GM19328 (cell line): ENCODE data around the gene AGXT2.

ENCODE experiments used
- ATAC-seq: cut with Tn5 transposase; IDR thresholded peaks from one replicate; pipeline ENCODE4 v1.9.1; 2021; ENCODE audit warnings: mild to moderate bottlenecking, moderate library complexity; ENCODE audit not compliant: unreplicated experiment

Gene AGXT2

GRCh38 chr5:35016174-35017051, 31.3 kb downstream of the AGXT2 start:
- no peak for ATAC-seq

- no peak for ATAC-seq
Measured at GRCh38 chr5:35015063-35015462, 32.7 kb downstream of the AGXT2 start.

- no peak for ATAC-seq
Measured at GRCh38 chr5:35012796-35013195, 35.0 kb downstream of the AGXT2 start.

GRCh38 chr5:35012365-35012764, 35.4 kb downstream of the AGXT2 start:
- ATAC-seq: no peak

- no peak for ATAC-seq
Measured at GRCh38 chr5:35010676-35011075, 37.1 kb downstream of the AGXT2 start.

- no peak for ATAC-seq
Measured at GRCh38 chr5:35009657-35010056, 38.1 kb downstream of the AGXT2 start.

GRCh38 chr5:35009019-35009418, 38.7 kb downstream of the AGXT2 start:
- no peak for ATAC-seq

- no peak for ATAC-seq
Measured at GRCh38 chr5:35004771-35005170, 43.0 kb downstream of the AGXT2 start.

- no peak for ATAC-seq
Measured at GRCh38 chr5:35004200-35004599, 43.5 kb downstream of the AGXT2 start.

GRCh38 chr5:35003018-35003957, 44.5 kb downstream of the AGXT2 start:
- ATAC-seq: peak; percentile 83

- no peak for ATAC-seq
Measured at GRCh38 chr5:35002459-35002858, 45.3 kb downstream of the AGXT2 start.

- ATAC-seq: no peak
Measured at GRCh38 chr5:35001842-35002241, 45.9 kb downstream of the AGXT2 start.

- no peak for ATAC-seq
Measured at GRCh38 chr5:34998058-34998789, 49.5 kb downstream of the AGXT2 start.

GRCh38 chr5:34996261-34996660, 51.5 kb downstream of the AGXT2 start:
- ATAC-seq: no peak

GRCh38 chr5:34993951-34994350, 53.8 kb downstream of the AGXT2 start:
- ATAC-seq: no peak

GRCh38 chr5:34991486-34992238, 56.1 kb downstream of the AGXT2 start:
- ATAC-seq: no peak

- no peak for ATAC-seq
Measured at GRCh38 chr5:34986965-34987364, 60.8 kb downstream of the AGXT2 start.

- no peak for ATAC-seq
Measured at GRCh38 chr5:34982823-34983222, 64.9 kb downstream of the AGXT2 start.

- no peak for ATAC-seq
Measured at GRCh38 chr5:34978681-34979080, 69.1 kb downstream of the AGXT2 start.

- ATAC-seq: no peak
Measured at GRCh38 chr5:34977934-34978613, 69.7 kb downstream of the AGXT2 start.
